IPS DF 4.7 (cell line): ENCODE results near the gene CXCR6.

Experiments used
- DNase-seq: peaks from one replicate; pipeline ENCODE4 v3.0.0-alpha.2; 2013; ENCODE audit warnings: low spot score; ENCODE audit errors: extremely low read depth

The CXCR6 gene

DNA sequence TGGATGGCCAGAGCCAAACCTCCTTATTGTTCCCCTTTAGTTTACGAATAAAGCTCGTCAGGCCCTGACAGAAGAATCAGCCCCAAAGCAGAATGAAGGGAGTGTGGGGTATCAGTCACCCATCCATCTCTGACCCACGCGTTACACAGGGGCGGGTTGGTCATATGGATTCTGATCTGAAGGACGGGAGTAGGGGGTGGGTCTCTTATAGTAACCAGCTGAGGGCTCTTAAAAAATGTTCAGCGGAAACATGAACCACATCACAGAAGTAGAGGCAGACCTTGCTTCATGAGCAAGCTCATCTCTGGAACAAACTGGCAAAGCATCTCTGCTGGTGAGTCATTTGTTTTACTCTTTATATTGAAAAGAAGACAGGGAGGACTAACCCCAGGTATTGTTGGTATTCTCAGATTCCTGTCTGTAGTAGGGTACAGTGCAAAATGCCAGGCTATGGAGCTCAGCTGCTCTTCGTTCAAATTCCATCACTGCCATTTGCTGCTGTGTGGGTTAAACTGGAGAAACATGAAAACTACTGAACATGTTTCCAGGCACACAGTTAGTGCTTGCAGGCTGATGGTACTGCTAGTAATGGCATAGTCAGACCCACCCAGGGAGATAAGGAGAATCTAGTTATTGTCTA, at the start of gene CXCR6:
Gene CXCR6, plus strand, starts transcription at position 258 of the 640 bp plus-strand sequence. CDS start 3,018 bp downstream, outside the sequence.
- DNase-seq: no peak

- DNase-seq: no peak
Observed at GRCh38 chr3:45894015-45894414, 49.2 kb upstream of the CXCR6 start.

DNA sequence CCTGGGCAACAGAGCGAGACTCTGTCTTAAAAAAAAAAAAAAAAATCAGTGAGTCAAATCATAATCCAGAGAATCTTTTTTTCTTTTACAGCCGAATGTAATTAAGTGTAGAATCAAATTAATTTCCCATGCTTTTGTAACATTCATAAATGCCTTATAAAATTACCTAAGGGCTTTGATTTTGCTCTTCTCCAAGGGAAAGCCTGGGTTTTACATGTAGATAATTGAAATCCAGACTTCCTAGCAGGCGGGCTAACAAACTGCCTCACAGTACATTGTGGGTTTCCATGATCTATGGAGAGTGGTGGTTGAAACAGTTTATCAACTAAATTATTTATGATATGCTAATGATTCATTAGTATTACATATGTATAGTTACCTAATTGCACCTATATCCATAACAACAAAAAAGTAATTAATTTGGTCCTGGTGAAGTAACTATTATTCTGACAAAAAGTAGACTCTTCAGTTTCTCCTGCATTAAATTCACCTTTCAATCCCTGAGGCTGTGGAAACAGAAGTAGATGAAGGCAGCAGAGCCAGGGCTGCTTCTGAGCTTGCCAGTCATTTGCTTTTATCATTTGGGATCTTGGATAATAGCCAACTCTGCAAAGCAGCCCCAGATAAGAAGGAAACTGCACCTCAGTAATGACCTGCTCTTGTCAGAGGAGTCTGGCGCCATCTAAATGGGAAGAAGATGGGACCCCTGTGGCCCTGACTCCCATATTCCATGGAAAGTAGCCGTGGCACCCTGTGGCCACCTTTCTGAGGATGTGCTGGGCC, 47.4 kb upstream of the CXCR6 start:
- no peak for DNase-seq

GRCh38 chr3:45896956-45897355, 46.3 kb upstream of the CXCR6 start:
- no peak for DNase-seq

- no peak for DNase-seq
Observed at GRCh38 chr3:45904931-45905330, 38.3 kb upstream of the CXCR6 start.

DNA sequence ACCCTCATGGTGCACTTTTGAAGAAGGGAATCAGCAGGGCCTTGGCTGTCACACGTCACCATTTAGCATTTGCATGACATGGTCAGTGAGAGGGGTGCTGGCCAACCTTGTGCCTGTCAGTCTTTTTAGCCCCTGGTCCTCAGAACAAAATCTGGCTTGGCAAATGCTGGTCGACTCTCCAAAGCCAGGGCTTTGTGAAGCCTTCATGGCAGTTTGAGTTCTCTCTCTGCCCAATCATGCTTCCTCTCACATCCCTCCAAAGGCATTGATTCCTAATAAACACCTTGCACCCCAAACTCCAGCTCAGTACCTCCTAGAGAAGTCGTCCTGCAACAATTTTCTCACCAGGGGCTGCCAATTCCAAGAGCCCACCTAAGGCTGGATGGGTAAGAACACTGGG, 37.5 kb upstream of the CXCR6 start:
- no peak for DNase-seq

- DNase-seq: no peak
Observed at GRCh38 chr3:45906681-45907407, 36.4 kb upstream of the CXCR6 start.

GRCh38 chr3:45907769-45908705, 35.2 kb upstream of the CXCR6 start:
- no peak for DNase-seq

GRCh38 chr3:45908761-45909160, 34.5 kb upstream of the CXCR6 start:
- no peak for DNase-seq

DNA sequence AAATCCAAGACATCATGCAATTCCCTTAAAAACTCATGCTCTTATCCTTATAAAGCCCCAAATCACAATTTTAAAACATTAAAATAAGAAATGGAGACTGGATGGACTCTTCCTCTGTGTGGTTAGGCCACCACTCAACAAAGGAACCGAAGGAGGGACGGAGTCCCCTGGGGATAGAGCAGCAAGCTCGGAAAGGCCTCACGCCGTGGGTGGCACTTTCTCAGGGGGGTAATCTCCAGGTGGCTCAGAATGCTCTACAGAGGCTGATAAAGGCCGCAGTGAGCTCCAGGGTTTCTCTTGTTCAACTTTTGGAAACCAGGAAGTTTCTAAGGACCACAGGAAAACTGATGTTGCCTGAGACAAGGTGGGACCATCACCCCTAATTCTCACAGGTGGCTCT, 33.7 kb upstream of the CXCR6 start:
- no peak for DNase-seq

- DNase-seq: no peak
Observed at GRCh38 chr3:45910892-45911291, 32.4 kb upstream of the CXCR6 start.

DNA sequence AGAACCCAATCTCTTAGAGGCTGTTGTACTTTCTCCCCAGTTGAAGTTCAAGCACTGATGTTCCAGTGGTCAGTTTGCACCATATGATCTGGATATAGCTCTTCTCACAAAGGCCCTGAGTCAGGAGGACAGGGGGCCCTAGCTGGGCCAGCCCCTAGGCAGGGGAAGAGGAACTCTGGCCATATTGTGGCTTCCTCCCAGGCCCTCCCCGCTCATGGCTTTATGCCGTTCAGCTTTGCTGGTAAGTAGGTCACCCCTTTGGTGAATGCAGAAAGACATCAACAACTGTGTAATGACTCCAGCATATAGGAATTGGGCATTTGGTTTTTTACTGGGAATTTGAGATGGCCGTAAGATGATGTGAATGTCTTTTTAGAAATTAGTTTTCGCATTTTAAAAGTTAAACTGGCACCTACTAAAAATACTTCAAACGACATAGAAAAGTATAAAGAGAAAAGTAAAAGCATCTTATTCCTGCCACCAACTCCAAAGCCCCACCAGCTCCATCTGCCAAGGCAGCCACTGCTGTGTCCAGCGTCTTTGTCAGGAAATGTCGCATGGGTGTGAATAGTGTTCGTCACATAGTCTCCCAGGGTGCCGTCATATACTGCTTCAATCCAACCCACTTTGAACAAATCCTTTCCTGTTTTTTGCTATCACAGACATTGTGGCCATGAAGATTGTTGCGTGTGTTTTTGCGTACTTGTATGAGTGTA, 31.6 kb upstream of the CXCR6 start:
- no peak for DNase-seq

DNA sequence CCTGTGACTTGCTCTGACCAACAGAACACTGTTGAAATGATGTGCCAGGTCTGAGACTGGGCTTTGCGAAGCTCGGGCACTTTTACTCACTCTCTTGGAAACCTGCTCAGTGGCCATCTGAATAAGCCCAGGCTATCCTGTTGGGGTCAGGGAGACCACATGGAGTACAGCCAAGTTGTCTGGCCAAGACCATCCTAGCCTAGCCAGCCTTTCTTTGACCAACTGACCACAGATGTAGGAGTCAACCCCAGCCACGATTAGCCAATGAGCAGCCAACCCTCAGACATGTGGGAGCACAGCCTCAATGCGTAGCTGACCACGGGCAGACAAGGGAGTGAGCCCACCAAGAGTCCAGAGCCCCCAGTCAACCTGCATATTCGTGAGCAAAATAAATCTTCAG, 30.8 kb upstream of the CXCR6 start:
- DNase-seq: no peak

DNA sequence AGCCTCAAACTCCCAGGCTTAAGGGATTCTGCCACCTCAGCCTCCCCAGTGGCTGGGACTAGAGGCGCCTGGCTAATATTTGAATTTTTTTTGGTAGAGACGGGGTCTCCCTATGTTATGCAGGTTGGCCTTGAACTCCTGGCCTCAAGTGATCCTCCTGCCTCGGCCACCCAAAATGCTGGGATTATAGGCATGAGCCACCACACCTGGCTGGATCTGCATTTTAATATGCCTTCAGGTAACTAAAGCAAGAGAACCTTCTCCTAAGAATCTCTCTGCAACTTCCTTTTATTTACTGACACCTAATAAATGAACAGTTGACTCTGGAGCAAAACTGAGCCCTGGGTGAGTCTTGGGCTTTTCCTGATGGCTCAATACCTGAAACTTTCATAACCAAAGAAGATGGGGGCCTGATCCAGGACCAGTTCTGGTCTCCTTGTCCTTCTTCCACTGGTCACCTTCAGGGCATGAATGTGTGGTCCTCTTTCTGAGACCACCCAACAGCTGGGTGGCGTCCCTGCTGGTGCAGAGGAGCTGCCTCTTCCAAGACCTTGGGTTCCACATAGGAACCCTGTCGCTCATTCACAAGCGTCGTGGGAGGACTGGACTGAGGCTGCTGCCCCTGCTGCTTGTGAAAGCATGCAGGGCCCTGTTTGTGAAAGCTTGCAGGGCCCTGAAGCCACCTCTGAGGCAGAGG, 28.8 kb upstream of the CXCR6 start:
- DNase-seq: no peak

- DNase-seq: no peak
Observed at GRCh38 chr3:45915059-45915439, 28.2 kb upstream of the CXCR6 start.

GRCh38 chr3:45915518-45916231, 27.6 kb upstream of the CXCR6 start:
- no peak for DNase-seq

DNA sequence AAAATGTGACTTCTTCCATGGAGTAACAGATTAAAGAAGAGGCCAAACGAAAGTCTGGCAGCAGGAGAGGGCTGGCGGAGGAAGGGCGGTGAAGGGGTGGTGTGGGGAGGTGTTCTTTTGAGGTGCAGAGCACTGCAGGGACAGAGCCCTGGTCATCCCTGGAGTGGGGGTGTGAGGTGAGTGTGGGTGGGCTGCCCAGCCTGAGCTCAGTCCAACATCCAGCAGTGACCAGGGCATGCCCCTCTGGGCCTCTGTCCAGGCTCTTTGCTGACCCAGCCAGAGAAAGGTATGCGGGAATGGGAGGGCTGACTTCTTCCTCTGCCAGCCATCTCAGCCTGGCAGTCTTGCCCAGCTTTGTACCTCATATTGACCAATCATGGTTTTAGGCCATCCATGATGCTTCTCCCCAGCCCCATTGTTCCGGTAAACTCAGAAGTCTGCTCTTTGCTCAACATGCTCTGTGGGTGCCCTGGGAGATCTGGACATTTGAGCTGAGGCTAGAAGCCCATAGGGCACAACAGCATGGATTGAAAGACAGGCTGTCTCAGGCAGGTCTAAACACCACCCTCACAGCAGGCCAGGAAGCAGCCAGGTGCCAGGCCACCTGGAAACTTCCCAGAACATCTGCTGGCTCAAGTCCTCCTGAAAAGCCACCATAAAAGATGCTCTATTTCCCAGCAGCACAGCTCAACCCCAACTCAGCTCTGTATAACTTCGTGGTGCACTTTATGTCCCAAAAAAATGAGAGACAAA, 25.9 kb upstream of the CXCR6 start:
- DNase-seq: no peak

DNA sequence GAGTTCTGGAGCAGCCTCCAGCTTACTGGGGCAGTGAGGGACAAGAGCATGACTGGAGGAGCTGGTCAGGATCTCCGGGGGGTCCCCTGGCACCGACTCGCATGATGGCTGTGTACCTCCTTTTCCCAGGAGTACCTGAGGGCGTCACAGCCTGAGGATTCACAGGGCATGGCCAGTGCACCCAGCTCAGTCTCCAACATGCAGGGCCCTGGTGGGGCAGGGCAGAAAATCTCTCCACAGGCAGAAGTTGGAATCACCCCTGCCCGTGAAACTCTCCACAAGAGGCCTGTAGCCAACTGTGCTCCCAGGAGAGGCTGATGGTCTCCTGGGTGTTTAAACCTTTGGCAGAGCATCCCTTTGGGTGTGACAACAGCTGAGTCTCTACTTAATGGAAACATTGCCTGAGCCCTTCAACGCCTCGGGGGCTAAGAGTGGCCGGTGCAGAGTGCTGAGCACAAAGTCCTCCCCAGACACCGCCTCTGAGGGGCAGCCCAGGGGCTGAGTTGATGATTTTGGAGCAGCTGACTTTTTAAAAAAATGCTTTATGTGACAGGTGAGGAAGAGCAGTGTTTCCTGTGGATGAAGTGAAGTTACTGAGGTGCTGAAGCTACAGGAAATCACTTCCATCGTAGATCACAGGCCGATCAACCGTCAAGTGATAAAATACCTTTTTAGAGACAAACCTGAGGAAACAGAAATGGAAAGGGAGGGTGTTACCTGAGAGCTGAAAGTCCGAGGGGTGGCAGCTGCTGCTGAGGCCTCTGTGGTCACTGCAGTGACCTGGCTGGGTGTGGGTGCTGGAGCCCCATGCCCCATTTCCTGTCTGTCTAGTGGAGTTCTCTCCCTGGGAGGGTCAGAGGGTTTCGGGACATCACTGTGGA, 21.9 kb upstream of the CXCR6 start:
- DNase-seq: no peak
